ENCODE measurements around the gene TMEM115.
A peak's percentile ranks its signal among the peaks of the same experiment; 100 is the strongest.

DNA sequence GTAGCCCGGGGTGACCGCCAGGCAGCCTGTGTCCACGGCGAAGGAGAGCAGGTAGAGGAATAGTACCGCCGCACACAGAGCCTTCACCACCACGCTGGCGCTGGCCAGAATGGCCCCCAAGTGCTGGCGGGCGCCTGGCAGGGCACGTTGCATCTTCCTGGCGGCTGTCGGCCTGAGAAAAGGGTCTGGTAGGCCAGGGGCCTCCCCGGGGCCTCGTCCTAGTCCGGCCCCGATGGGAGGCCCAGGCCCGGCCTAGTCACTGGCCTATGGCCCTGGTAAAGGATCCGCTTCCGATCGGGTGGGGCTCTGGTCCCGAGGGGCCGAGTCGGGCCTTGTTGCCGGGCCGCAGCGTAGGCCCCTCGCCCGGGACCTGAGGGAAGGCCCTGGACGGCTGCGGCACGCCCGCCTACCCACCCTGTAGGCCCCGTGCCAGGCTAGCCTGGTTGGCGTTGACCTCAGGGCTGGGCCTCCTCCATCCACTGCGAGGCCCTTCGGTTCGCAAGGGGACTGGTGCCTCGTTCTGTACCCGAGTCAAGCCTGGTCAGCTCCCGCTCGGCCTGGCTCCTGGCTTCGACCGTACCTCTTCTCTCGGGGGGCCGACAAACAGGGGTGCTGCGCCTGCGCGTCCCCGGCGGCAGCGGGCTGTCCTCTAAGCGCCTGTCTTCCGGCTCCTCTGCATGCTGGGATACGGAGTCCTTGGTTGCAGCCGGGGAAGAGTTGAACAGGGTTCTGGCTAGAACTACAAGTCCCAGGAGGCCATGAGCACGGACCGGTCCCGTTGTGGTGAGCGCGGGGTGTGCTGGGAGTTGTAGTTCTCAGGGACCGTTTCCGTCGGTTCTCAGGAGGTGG, at the start of gene TMEM115:
- TF ChIP-seq POLR2AphosphoS5 (IDR thresholded peaks at IDR 0.05) (peak in 2 of 3 donors; percentile 57 to 61), POLR2A (IDR thresholded peaks at IDR 0.05) (peak in 1 of 2 donors; percentile 62)
